ENCODE measurements around the gene MARF1. TPM values are rescaled to one million over a fixed set of nuclear protein-coding genes. Genes with fewer than 3 reads are reported as not detected.

MARF1 gene
- total and polyA plus RNA-seq, 2 of the 8 experiments (the other 6 are each of a cell fraction or from before 2014, with no cell fraction given), result 5.6 to 31.4 TPM

DNA sequence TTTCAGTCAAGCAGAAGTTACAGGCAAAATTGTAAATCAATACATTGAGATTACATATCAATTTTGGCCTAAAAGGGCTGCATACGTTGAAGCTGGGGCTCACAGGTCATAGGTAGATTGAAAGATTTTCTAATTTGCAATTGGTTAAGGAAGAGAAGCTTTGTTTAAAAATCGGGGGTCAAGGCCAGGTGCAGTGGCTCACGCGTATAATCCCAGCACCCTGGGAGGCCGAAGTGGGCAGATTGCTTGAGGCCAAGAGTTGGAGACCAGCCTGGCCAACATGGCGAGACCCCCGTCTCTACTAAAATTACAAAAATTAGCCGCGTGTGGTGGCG, 68.4 kb downstream of the MARF1 start:
- POLR2A ChIA-PET (ENCODE audit: partially characterized antibody), result no interaction called here
- Histone ChIP-seq H3K79me1 (ENCODE audit: low read depth, low read length) (no peaks in the 10 kb centered on the region), H2BK5ac (ENCODE audit: low read depth, low read length) (no peak overlapping the region), H2BK12ac (ENCODE audit: low read depth, low read length) (no peak overlapping the region), H3K9me3 (ENCODE audit: insufficient read depth in 2 of 2, low read depth in 1 of 2, low read length in 1 of 2) (no peaks in the 10 kb centered on the region), H3K4ac (replicated peaks; ENCODE audit: insufficient read length, low read depth, low read length) (no peak overlapping the region), H3K27ac (ENCODE audit: low read depth, low read length) (no peak overlapping the region), H4K91ac (replicated peaks; ENCODE audit: insufficient read length, low read length) (no peak overlapping the region), H3K23me2 (ENCODE audit: low read depth, low read length) (no peaks in the 10 kb centered on the region), H2BK20ac (ENCODE audit: low read length) (no peak overlapping the region), H2AK5ac (ENCODE audit: low read depth, low read length) (no peak overlapping the region), H3K18ac (ENCODE audit: extremely low read depth, low read length) (no peak overlapping the region), H3K56ac (replicated peaks; ENCODE audit: insufficient read length, low read depth, low read length) (no peak overlapping the region), H3K9ac (replicated peaks in 1 of 4; ENCODE audit: extremely low read depth in 1 of 4, low read depth in 3 of 4, low read length in 3 of 4) (no peak overlapping the region), H2BK120ac (replicated peaks; ENCODE audit: low read depth, low read length) (no peak overlapping the region), H2BK15ac (ENCODE audit: low read length) (no peak overlapping the region), H3K4me2 (ENCODE audit: insufficient read depth in 1 of 2, low read depth in 2 of 2, low read length in 2 of 2) (no peak overlapping the region), H3K4me3 (ENCODE audit: extremely low read depth in 1 of 4, insufficient read depth in 2 of 4, low read depth in 3 of 4, low read length in 4 of 4) (no peak overlapping the region), H3K14ac (ENCODE audit: insufficient read length) (no peak overlapping the region), H4K8ac (ENCODE audit: extremely low read depth, insufficient read depth, low read length) (no peak overlapping the region), H4K5ac (ENCODE audit: insufficient read length, low read depth, low read length) (no peak overlapping the region), H3K4me1 (replicated peaks in 1 of 4; ENCODE audit: control insufficient read depth in 3 of 4, insufficient read depth in 4 of 4, low read length in 3 of 4) (peaks cover 2 to 16% (median 4%) of the 10 kb centered on the region in 4 experiments; a peak in 3 of 7 replicates), H3K27me3 (replicated peaks in 1 of 4; ENCODE audit: control insufficient read depth in 3 of 4, extremely low read depth in 1 of 4, insufficient read depth in 3 of 4, low read length in 3 of 4) (no peaks in the 10 kb centered on the region), H4K20me1 (replicated peaks in 1 of 2; ENCODE audit: control insufficient read depth in 1 of 2, insufficient read depth in 2 of 2, low read length in 2 of 2) (no peaks in the 10 kb centered on the region), H2AFZ (ENCODE audit: low read length) (no peak overlapping the region), H3K36me3 (ENCODE audit: control insufficient read depth in 2 of 4, insufficient read depth in 4 of 4, low read length in 3 of 4) (no peaks in the 10 kb centered on the region), H3K79me2 (ENCODE audit: control insufficient read depth in 1 of 2, insufficient read depth in 2 of 2, low read length in 2 of 2) (no peaks in the 10 kb centered on the region), H3K23ac (ENCODE audit: insufficient read length) (no peak overlapping the region)
- 94% methylated on average over 10 of the region's 10 CpGs; no CpG with 5 or more reads in 1 of the 2 experiments for WGBS, 2 experiments (ENCODE audit: extremely low coverage in 1 of 2, insufficient coverage in 1 of 2, insufficient read length in 1 of 2, insufficient replicate concordance in 2 of 2, low coverage in 1 of 2, low lambda C conversion rate in 2 of 2, missing lambda C conversion rate in 1 of 2)
- TF ChIP-seq TCF12 (IDR thresholded peaks at IDR 0.05; ENCODE audit: low read depth, low read length), result no peak
- TF ChIP-seq RXRA (IDR thresholded peaks at IDR 0.05; ENCODE audit: insufficient read depth, low read depth, low read length), result no peak
- no peak for TF ChIP-seq HDAC2 (IDR thresholded peaks at IDR 0.05; ENCODE audit: borderline replicate concordance in 1 of 2, low read depth in 2 of 2, low read length in 2 of 2)
- no peak for TF ChIP-seq JUND (IDR thresholded peaks at IDR 0.05; ENCODE audit: low read length)
- no peak for TF ChIP-seq TEAD4 (IDR thresholded peaks at IDR 0.05; ENCODE audit: low read depth, low read length)
- DNase-seq (ENCODE audit: low read depth in 1 of 2, low spot score in 2 of 2), result no peak
- CTCF ChIA-PET (ENCODE audit: partially characterized antibody), result interaction anchor here (1.9 kb wide), 1 partner anchor 24 kb away, joined by 5 read pairs; no protein-coding TSS in a partner anchor
- FAIRE-seq, result no peak

Measured in H1 (cell line).